ENCODE measurements around the gene TDRKH.

TDRKH gene

GRCh38 chr1:151823175-151823574, 32.9 kb upstream of the TDRKH start:
- no peak for DNase-seq (ENCODE audit: low read depth in 3 of 3)

GRCh38 chr1:151822404-151822803, 32.1 kb upstream of the TDRKH start:
- peak in 1 of 3 experiments; percentile 62 for DNase-seq (ENCODE audit: low read depth in 3 of 3)

- DNase-seq (ENCODE audit: low read depth in 3 of 3), result no peak
Observed at GRCh38 chr1:151820940-151821339, 30.6 kb upstream of the TDRKH start.

GRCh38 chr1:151819976-151820623, 29.8 kb upstream of the TDRKH start:
- DNase-seq (ENCODE audit: low read depth in 3 of 3), result no peak

- no peak for DNase-seq (ENCODE audit: low read depth in 3 of 3)
Observed at GRCh38 chr1:151819227-151819835, 29.0 kb upstream of the TDRKH start.

- DNase-seq (ENCODE audit: low read depth in 3 of 3), result no peak
Observed at GRCh38 chr1:151817353-151817730, 27.0 kb upstream of the TDRKH start.

GRCh38 chr1:151816548-151817352, 26.4 kb upstream of the TDRKH start:
- no peak for DNase-seq (ENCODE audit: low read depth in 3 of 3)

GRCh38 chr1:151815716-151816327, 25.5 kb upstream of the TDRKH start:
- DNase-seq (ENCODE audit: low read depth in 3 of 3), result no peak

GRCh38 chr1:151814971-151815545, 24.8 kb upstream of the TDRKH start:
- DNase-seq (ENCODE audit: low read depth in 3 of 3), result no peak

- DNase-seq (ENCODE audit: low read depth in 3 of 3), result no peak
Observed at GRCh38 chr1:151814426-151814825, 24.1 kb upstream of the TDRKH start.

GRCh38 chr1:151813271-151813977, 23.1 kb upstream of the TDRKH start:
- no peak for DNase-seq (ENCODE audit: low read depth in 3 of 3)

GRCh38 chr1:151811181-151811580, 20.9 kb upstream of the TDRKH start:
- no peak for DNase-seq (ENCODE audit: low read depth in 3 of 3)

- DNase-seq (ENCODE audit: low read depth in 3 of 3), result no peak
Observed at GRCh38 chr1:151809985-151810556, 19.8 kb upstream of the TDRKH start.

GRCh38 chr1:151809290-151809984, 19.1 kb upstream of the TDRKH start:
- no peak for DNase-seq (ENCODE audit: low read depth in 3 of 3)

- DNase-seq (ENCODE audit: low read depth in 3 of 3), result no peak
Observed at GRCh38 chr1:151807766-151808165, 17.5 kb upstream of the TDRKH start.

GRCh38 chr1:151807131-151807530, 16.8 kb upstream of the TDRKH start:
- DNase-seq (ENCODE audit: low read depth in 3 of 3), result no peak

GRCh38 chr1:151806170-151806569, 15.9 kb upstream of the TDRKH start:
- no peak for DNase-seq (ENCODE audit: low read depth in 3 of 3)

GRCh38 chr1:151805066-151805820, 14.9 kb upstream of the TDRKH start, which contains the start of gene LINGO4:
Gene LINGO4, minus strand, starts transcription at chr1:151805419. Its CDS starts 2,715 bp downstream, at chr1:151802704.
- no peak for DNase-seq (ENCODE audit: low read depth in 3 of 3)

GRCh38 chr1:151803915-151804314, 13.6 kb upstream of the TDRKH start:
- no peak for DNase-seq (ENCODE audit: low read depth in 3 of 3)

GRCh38 chr1:151803164-151803563, 12.9 kb upstream of the TDRKH start:
- DNase-seq (ENCODE audit: low read depth in 3 of 3), result no peak

Data from stimulated activated CD4-positive, alpha-beta T cell treated with anti-CD3 and anti-CD28 coated beads, TNF-alpha, amount 100 ng/mL, for 24 hours (primary cell).